ENCODE measurements around the gene FGF3.

DNA sequence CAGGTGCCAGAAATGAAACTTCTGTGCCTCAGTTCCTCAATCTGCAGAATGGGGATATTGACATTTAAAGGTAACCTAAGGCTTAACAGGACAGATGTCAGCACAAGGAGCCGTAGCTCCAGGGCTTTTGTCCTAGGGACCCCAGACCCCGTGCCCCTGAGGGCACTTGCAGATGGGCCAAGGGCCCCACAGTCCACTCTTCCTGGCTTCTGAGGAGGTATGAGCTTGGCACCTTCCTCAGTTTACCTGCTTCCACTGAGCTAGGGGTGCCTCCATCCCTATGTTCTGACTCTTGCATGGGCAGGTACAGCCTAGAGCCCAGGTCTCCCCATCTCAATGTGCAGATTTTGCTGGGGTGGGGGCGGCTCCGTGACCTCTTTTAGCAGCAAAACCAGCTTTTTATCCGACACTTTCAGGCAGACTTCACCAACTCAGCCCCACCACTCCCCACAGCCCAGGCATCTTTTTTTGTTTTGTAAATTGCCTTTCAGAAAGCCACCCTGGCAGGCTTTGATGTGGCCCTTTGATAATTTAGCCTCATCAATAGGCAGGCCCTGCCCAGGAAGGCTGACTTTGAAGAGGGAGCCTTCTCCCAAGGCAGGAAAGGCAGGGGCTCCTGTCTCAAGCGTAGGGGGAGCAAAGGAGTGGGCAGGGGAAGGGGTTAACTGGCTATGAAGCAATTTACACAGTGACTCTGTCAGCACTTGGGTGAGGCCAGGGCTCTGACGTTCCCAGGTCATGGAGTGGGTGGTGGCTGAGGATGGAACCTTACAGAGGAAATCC is 23.7 kb upstream of the FGF3 start:
- TF ChIP-seq, protein P1, sequence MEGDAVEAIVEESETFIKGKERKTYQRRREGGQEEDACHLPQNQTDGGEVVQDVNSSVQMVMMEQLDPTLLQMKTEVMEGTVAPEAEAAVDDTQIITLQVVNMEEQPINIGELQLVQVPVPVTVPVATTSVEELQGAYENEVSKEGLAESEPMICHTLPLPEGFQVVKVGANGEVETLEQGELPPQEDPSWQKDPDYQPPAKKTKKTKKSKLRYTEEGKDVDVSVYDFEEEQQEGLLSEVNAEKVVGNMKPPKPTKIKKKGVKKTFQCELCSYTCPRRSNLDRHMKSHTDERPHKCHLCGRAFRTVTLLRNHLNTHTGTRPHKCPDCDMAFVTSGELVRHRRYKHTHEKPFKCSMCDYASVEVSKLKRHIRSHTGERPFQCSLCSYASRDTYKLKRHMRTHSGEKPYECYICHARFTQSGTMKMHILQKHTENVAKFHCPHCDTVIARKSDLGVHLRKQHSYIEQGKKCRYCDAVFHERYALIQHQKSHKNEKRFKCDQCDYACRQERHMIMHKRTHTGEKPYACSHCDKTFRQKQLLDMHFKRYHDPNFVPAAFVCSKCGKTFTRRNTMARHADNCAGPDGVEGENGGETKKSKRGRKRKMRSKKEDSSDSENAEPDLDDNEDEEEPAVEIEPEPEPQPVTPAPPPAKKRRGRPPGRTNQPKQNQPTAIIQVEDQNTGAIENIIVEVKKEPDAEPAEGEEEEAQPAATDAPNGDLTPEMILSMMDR (IDR thresholded peaks at IDR 0.05 in 4 of 5, conservative IDR thresholded peaks at IDR 0.05 in 1 of 5) = no peak
- TF ChIP-seq POLR2A (IDR thresholded peaks at IDR 0.05) = no peak

All from gastrocnemius medialis (tissue), 4 donors.